ENCODE results near the gene KRTAP29-1. TPM values are rescaled to one million over a fixed set of nuclear protein-coding genes. Genes with fewer than 3 reads are reported as not detected.
A peak's percentile ranks its signal among the peaks of the same experiment; 100 is the strongest.

KRTAP29-1 gene
- polyA plus RNA-seq, 2 of the 4 experiments (the other 2 are of a cell fraction) = not detected

DNA sequence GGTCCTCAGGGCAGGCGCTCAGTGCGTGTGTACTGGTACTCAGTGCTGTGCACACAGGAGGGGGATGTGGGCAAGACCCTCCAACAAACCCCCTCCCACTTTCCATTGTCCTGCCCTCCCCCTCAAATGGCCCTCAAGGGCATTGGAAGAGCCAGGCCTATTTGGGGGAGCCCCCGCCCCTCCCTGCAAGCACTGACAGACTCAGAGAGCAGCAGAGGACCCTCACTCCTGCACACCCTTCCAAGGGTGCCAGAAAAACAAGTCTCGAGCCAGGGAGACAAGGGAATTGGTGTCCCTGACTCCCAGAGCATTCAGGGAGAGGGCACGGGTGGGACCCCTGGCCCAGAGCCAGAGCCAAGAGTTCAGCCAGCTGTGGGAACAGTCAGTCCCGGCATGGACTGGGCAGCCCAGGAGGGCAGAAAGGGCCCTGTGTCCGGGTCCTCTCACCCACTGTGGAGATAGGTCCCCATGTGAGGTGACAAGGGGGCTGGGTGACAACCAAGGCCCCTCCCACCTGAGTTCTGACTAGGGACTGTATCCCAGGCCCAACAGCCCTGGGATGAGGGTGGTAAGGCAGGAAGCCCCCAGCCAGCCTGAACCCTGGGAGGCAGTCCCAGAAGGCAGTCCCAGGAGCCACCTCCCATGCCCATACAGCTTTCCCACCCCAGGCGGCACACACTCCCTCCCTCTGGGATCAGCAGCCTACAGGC is 24.9 kb upstream of the KRTAP29-1 start:
- 0 out of 6 replicates have a peak overlapping the region, but pooled peaks of 1 of the 2 experiments have one; percentile 17 for H3K27ac ChIP-seq
- no peak overlapping the region for H3K4me3 ChIP-seq
- H3K9me3 ChIP-seq = no peaks in the 10 kb centered on the region
- TF ChIP-seq, protein P1, sequence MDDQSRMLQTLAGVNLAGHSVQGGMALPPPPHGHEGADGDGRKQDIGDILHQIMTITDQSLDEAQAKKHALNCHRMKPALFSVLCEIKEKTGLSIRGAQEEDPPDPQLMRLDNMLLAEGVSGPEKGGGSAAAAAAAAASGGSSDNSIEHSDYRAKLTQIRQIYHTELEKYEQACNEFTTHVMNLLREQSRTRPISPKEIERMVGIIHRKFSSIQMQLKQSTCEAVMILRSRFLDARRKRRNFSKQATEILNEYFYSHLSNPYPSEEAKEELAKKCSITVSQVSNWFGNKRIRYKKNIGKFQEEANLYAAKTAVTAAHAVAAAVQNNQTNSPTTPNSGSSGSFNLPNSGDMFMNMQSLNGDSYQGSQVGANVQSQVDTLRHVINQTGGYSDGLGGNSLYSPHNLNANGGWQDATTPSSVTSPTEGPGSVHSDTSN (IDR thresholded peaks at IDR 0.05) = no peak
- TF ChIP-seq EHMT2 (IDR thresholded peaks at IDR 0.05; ENCODE audit: low read depth) (no peak), BHLHE40 (IDR thresholded peaks at IDR 0.05; ENCODE audit: low read depth, low read length) (no peak), ZFP36 (IDR thresholded peaks at IDR 0.05; ENCODE audit: borderline replicate concordance, partially characterized antibody) (no peak)
- TF ChIP-seq, protein P2, sequence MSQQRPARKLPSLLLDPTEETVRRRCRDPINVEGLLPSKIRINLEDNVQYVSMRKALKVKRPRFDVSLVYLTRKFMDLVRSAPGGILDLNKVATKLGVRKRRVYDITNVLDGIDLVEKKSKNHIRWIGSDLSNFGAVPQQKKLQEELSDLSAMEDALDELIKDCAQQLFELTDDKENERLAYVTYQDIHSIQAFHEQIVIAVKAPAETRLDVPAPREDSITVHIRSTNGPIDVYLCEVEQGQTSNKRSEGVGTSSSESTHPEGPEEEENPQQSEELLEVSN (IDR thresholded peaks at IDR 0.05; ENCODE audit: borderline replicate concordance, low read depth) = no peak
- FAIRE-seq (no peak), DNase-seq (ENCODE audit: low read depth in 1 of 2, low spot score in 1 of 2) (no peak), ATAC-seq (no peak)
- no peaks in the 10 kb centered on the region for H3K4me1 ChIP-seq
- WGBS (ENCODE audit: missing lambda C conversion rate) = 88% methylated on average over 8 of the region's 8 CpGs
- ChIA-PET POLR2A (no interaction called here), CTCF (interaction anchor here (0.8 to 5.3 kb wide), 17 partner anchors 11 to 524 kb away, joined by 3 to 40 read pairs (median 12); partner anchors contain the start of gene KRTAP17-1)
- H3K4me2 ChIP-seq = no peak overlapping the region

DNA sequence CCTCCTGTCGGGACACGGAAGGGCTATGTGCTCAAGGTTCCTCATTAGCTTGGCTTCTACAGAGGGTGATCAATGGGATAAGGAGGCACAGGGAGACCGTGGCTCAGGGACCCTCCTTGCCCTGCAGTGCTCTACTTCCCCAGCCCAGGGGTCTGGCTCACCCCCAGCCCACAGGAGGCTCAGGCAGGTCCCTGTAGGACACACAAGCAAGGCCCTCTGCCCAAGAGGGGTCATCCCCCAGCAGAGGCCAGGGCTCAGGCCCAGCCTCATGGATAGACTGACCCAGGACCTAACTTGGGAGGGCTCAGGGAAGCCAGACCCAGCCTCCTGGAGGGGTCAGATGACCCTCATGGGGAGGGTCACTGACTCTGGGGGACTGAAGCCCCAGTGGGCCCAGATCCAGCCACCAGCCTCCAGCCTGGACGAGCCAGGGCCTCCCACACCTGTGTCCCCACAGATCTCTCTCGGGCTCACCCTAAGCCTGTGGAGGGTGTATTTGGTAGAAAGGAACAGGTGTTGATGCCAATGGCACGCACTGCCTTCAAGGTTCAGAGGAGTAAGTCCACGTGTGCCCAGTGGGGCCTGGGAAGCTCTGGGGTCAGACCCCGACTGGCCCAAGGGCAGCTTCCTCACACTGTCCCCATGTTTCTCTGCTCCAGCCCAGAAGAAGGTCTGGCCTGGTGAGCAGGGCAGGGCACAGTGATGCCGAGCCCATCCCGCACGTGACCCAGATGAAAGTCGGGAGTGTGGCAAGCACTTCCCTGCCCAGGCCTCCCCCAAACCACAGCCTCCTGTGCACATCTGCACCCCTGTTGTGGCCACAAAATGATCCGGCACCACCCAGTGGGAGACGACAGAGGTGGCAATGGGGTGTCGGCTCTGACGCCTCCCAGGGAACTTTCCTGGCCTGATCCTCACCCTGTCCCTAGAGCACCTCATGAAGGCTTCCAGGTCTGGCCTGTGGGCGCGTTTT is 23.8 kb upstream of the KRTAP29-1 start:
- CTCF ChIA-PET = interaction anchor here (1.2 kb wide), 1 partner anchor 222 kb away, joined by 5 read pairs; no protein-coding TSS in a partner anchor
- POLR2A ChIA-PET = no interaction called here

DNA sequence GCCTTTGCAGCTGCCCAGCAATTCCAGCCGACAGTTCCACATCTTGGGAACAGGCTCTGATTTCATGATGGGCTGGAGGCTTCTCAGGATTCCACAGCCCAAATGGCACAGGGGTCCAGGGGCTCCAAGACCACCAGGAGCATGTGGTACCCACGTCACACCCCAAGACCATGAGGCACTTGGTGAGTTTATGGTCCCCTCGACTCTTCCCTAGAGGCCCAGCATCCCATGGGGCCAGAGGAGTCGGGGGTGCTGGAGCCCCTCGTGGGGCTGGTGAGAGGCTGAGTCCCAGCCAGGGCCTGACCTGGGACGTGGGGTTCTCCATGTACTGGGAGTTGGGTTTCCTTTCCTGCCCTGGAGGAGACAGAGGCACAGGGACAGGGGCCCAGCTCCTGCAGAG is 23.0 kb upstream of the KRTAP29-1 start:
- CTCF ChIA-PET = interaction anchor here (0.5 to 1.2 kb wide), 3 partner anchors 30 to 323 kb away, joined by 3 to 5 read pairs (median 5); no protein-coding TSS in a partner anchor
- 100% methylated on average over 2 of the region's 6 CpGs for WGBS (ENCODE audit: missing lambda C conversion rate)
- no peak for FAIRE-seq

More for the DNA sequence above, 23.8 kb upstream of the KRTAP29-1 start:
- no peak for ATAC-seq
- WGBS (ENCODE audit: missing lambda C conversion rate) = 80% methylated on average over 18 of the region's 18 CpGs
- no peak for FAIRE-seq
- Histone ChIP-seq H3K4me2 (no peak overlapping the region), H3K4me3 (no peak overlapping the region), H3K9me3 (no peaks in the 10 kb centered on the region), H3K4me1 (no peaks in the 10 kb centered on the region), H3K27ac (peak overlapping the region in 1 of 2 experiments; percentile 17; a peak in 1 of 6 replicates)
- no peak for TF ChIP-seq POLR2A (IDR thresholded peaks at IDR 0.05; ENCODE audit: low read length)
- no peak for TF ChIP-seq RNF2 (IDR thresholded peaks at IDR 0.05; ENCODE audit: borderline replicate concordance, low read depth)
- TF ChIP-seq RAD21 (conservative IDR thresholded peaks at IDR 0.05 in 1 of 2, IDR thresholded peaks at IDR 0.05 in 1 of 2) = peak in 1 of 2 experiments; percentile 17; a peak in 1 of 5 replicates
- TF ChIP-seq ZNF302 (CRISPR knock-in tag; IDR thresholded peaks at IDR 0.05) = no peak
- TF ChIP-seq HEYL (CRISPR knock-in tag; IDR thresholded peaks at IDR 0.05) = no peak
- no peak for TF ChIP-seq HOXA7 (CRISPR knock-in tag; IDR thresholded peaks at IDR 0.05)
- TF ChIP-seq, protein P3, sequence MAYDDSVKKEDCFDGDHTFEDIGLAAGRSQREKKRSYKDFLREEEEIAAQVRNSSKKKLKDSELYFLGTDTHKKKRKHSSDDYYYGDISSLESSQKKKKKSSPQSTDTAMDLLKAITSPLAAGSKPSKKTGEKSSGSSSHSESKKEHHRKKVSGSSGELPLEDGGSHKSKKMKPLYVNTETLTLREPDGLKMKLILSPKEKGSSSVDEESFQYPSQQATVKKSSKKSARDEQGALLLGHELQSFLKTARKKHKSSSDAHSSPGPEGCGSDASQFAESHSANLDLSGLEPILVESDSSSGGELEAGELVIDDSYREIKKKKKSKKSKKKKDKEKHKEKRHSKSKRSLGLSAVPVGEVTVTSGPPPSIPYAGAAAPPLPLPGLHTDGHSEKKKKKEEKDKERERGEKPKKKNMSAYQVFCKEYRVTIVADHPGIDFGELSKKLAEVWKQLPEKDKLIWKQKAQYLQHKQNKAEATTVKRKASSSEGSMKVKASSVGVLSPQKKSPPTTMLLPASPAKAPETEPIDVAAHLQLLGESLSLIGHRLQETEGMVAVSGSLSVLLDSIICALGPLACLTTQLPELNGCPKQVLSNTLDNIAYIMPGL (CRISPR knock-in tag; IDR thresholded peaks at IDR 0.05; ENCODE audit: borderline replicate concordance) = no peak
- no peak for DNase-seq (ENCODE audit: low read depth in 1 of 2, low spot score in 1 of 2)

More for the DNA sequence above, 23.0 kb upstream of the KRTAP29-1 start:
- POLR2A ChIA-PET = no interaction called here
- no peak for DNase-seq (ENCODE audit: low read depth in 1 of 2, low spot score in 1 of 2)
- H3K4me3 ChIP-seq = no peak overlapping the region
- H3K4me2 ChIP-seq = no peak overlapping the region
- peaks cover 3% of the 10 kb centered on the region; the same call in 2 of the 3 replicates for H3K9me3 ChIP-seq
- H3K4me1 ChIP-seq = no peaks in the 10 kb centered on the region
- no peak for ATAC-seq
- TF ChIP-seq, protein P2 (IDR thresholded peaks at IDR 0.05; ENCODE audit: borderline replicate concordance, low read depth) = no peak
- TF ChIP-seq CHD2 (IDR thresholded peaks at IDR 0.05; ENCODE audit: low read length, partially characterized antibody) (no peak), EP300 (IDR thresholded peaks at IDR 0.05) (no peak), CBX2 (IDR thresholded peaks at IDR 0.05; ENCODE audit: borderline replicate concordance, low read depth) (no peak), RAD21 (conservative IDR thresholded peaks at IDR 0.05 in 1 of 2, IDR thresholded peaks at IDR 0.05 in 1 of 2) (no peak), ZSCAN20 (CRISPR knock-in tag; IDR thresholded peaks at IDR 0.05) (no peak), NPAS2 (CRISPR knock-in tag; IDR thresholded peaks at IDR 0.05; ENCODE audit: borderline replicate concordance) (no peak), TFCP2L1 (CRISPR knock-in tag; IDR thresholded peaks at IDR 0.05) (no peak), HEYL (CRISPR knock-in tag; IDR thresholded peaks at IDR 0.05) (no peak)
- TF ChIP-seq, protein P4, sequence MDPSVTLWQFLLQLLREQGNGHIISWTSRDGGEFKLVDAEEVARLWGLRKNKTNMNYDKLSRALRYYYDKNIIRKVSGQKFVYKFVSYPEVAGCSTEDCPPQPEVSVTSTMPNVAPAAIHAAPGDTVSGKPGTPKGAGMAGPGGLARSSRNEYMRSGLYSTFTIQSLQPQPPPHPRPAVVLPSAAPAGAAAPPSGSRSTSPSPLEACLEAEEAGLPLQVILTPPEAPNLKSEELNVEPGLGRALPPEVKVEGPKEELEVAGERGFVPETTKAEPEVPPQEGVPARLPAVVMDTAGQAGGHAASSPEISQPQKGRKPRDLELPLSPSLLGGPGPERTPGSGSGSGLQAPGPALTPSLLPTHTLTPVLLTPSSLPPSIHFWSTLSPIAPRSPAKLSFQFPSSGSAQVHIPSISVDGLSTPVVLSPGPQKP (IDR thresholded peaks at IDR 0.05; ENCODE audit: low read depth, low read length) = no peak
- TF ChIP-seq, protein P5, sequence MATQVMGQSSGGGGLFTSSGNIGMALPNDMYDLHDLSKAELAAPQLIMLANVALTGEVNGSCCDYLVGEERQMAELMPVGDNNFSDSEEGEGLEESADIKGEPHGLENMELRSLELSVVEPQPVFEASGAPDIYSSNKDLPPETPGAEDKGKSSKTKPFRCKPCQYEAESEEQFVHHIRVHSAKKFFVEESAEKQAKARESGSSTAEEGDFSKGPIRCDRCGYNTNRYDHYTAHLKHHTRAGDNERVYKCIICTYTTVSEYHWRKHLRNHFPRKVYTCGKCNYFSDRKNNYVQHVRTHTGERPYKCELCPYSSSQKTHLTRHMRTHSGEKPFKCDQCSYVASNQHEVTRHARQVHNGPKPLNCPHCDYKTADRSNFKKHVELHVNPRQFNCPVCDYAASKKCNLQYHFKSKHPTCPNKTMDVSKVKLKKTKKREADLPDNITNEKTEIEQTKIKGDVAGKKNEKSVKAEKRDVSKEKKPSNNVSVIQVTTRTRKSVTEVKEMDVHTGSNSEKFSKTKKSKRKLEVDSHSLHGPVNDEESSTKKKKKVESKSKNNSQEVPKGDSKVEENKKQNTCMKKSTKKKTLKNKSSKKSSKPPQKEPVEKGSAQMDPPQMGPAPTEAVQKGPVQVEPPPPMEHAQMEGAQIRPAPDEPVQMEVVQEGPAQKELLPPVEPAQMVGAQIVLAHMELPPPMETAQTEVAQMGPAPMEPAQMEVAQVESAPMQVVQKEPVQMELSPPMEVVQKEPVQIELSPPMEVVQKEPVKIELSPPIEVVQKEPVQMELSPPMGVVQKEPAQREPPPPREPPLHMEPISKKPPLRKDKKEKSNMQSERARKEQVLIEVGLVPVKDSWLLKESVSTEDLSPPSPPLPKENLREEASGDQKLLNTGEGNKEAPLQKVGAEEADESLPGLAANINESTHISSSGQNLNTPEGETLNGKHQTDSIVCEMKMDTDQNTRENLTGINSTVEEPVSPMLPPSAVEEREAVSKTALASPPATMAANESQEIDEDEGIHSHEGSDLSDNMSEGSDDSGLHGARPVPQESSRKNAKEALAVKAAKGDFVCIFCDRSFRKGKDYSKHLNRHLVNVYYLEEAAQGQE (IDR thresholded peaks at IDR 0.05) = no peak
- H3K27ac ChIP-seq = no peak overlapping the region; a peak in 1 of 6 replicates

All from A549 (cell line).